GM21529 (cell line): Measurements from ENCODE around the gene DGUOK.
"Not testable (repeated sequence)": the region's sequence is repeated elsewhere in the genome, so short reads cannot be mapped to it uniquely, and the experiment has no call there.

Source experiments
- ATAC-seq: cut with Tn5 transposase; IDR thresholded peaks from one replicate; pipeline ENCODE4 v1.9.1; 2021; ENCODE audit not compliant: unreplicated experiment

The DGUOK gene

GRCh38 chr2:73899801-73900336, 26.8 kb upstream of the DGUOK start:
- no peak for ATAC-seq

- ATAC-seq: no peak
These were observed 25.5 kb upstream of the DGUOK start for GRCh38 chr2:73901143-73901542.

GRCh38 chr2:73902284-73902683, 24.4 kb upstream of the DGUOK start:
- no peak for ATAC-seq

GRCh38 chr2:73903313-73903712, 23.4 kb upstream of the DGUOK start:
- ATAC-seq: no peak

GRCh38 chr2:73903949-73904613, 22.6 kb upstream of the DGUOK start:
- not testable (repeated sequence) for ATAC-seq

GRCh38 chr2:73904952-73905351, 21.7 kb upstream of the DGUOK start:
- no peak for ATAC-seq

GRCh38 chr2:73906847-73907505, 19.7 kb upstream of the DGUOK start:
- ATAC-seq: no peak

- peak; percentile 88 for ATAC-seq
These were observed 18.7 kb upstream of the DGUOK start for GRCh38 chr2:73907840-73908452.

GRCh38 chr2:73908689-73909652, 17.7 kb upstream of the DGUOK start:
- ATAC-seq: no peak

- ATAC-seq: no peak
These were observed 15.7 kb upstream of the DGUOK start for GRCh38 chr2:73910873-73911547.

- no peak for ATAC-seq
These were observed 15.0 kb upstream of the DGUOK start for GRCh38 chr2:73911548-73912208.

GRCh38 chr2:73913414-73914054, 13.1 kb upstream of the DGUOK start:
- no peak for ATAC-seq

GRCh38 chr2:73914667-73915066, 12.0 kb upstream of the DGUOK start:
- no peak for ATAC-seq

GRCh38 chr2:73915437-73915993, 11.2 kb upstream of the DGUOK start:
- no peak for ATAC-seq

GRCh38 chr2:73916666-73917065, 10.0 kb upstream of the DGUOK start:
- no peak for ATAC-seq

GRCh38 chr2:73917296-73917695, 9.4 kb upstream of the DGUOK start:
- no peak for ATAC-seq

- ATAC-seq: no peak
These were observed 8.9 kb upstream of the DGUOK start for GRCh38 chr2:73917696-73918207.

- ATAC-seq: no peak
These were observed 7.8 kb upstream of the DGUOK start for GRCh38 chr2:73918856-73919255.
